Amygdala (tissue), 56 donors: ENCODE data around the gene BAD.
"Not testable (repeated sequence)": the region's sequence is repeated elsewhere in the genome, so short reads cannot be mapped to it uniquely, and the experiment has no call there.

ENCODE experiments used
- DNase-seq, 56 donors: peaks; one replicate each; lab custom pipeline; 2025; lab: John Stamatoyannopoulos, UW

BAD gene

DNA sequence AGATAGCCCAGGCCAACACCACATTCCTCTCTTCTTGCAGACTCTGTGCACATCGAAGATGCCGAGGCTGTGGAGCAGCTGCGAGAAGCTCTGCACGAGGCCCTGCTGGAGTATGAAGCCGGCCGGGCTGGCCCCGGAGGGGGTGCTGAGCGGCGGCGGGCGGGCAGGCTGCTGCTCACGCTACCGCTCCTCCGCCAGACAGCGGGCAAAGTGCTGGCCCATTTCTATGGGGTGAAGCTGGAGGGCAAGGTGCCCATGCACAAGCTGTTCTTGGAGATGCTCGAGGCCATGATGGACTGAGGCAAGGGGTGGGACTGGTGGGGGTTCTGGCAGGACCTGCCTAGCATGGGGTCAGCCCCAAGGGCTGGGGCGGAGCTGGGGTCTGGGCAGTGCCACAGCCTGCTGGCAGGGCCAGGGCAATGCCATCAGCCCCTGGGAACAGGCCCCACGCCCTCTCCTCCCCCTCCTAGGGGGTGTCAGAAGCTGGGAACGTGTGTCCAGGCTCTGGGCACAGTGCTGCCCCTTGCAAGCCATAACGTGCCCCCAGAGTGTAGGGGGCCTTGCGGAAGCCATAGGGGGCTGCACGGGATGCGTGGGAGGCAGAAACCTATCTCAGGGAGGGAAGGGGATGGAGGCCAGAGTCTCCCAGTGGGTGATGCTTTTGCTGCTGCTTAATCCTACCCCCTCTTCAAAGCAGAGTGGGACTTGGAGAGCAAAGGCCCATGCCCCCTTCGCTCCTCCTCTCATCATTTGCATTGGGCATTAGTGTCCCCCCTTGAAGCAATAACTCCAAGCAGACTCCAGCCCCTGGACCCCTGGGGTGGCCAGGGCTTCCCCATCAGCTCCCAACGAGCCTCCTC is 31.4 kb upstream of the BAD start:
- not testable (repeated sequence) for DNase-seq

DNA sequence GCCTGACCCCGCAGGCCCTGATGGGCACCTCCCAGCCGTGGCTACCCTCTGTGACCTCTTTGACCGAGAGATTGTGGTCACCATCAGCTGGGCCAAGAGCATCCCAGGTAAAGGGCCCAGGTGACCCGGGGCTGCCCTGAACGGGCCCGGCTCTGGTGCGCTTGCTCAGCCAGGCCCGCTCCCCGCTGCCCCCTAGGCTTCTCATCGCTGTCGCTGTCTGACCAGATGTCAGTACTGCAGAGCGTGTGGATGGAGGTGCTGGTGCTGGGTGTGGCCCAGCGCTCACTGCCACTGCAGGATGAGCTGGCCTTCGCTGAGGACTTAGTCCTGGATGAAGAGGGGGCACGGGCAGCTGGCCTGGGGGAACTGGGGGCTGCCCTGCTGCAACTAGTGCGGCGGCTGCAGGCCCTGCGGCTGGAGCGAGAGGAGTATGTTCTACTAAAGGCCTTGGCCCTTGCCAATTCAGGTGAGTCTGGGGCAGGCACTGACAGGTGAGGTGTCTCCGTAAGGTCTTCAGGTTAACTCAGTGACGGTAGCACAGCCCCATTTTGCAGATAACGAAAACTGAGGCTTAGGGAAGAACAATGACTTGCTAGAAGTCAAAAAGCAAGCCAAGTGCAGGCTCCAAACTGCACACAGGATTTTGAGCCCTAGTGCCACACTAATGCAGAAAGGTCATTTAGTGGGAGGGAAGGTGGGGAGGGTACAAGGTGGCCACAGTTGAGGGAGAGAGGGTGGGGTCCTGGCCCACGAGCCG is 30.5 kb upstream of the BAD start:
- DNase-seq, result no peak

- no peak for DNase-seq
These were observed 29.8 kb upstream of the BAD start for GRCh38 chr11:64314146-64314804.

DNA sequence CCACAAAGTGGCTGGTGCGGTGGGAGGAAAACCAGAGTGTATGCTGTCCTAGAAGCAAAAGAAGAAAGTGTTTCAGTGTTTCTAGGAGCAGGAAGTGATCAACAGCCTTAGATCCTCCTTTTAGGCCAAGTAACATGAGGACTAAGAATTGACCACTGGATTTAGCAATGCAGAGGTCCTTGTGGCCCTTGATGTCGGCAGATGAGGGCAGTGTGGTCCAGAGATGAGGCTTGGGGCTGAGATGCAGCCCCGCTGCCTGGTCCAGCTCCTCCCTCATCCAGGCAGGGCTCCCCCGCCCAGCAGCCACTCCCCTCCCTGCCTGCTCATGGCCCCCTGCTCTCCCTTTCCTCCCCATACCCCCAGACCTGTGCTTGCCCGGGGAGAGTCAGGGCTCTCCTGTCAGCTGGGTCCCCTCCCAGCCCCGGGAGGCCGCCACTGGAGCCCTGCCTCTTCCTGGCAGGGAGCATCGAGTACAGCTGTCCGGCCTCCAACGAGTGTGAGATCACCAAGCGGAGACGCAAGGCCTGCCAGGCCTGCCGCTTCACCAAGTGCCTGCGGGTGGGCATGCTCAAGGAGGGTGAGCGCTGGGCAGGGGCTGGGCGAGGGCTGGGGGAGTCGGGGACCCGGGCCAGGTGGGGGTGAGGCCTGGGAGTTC is 29.2 kb upstream of the BAD start:
- peak in 18 of 56 donors; percentile 14 to 69 (median 38) for DNase-seq

GRCh38 chr11:64312947-64313346 is 28.5 kb upstream of the BAD start:
- no peak for DNase-seq

GRCh38 chr11:64307795-64308194 is 23.3 kb upstream of the BAD start:
- DNase-seq, result not testable (repeated sequence)

DNA sequence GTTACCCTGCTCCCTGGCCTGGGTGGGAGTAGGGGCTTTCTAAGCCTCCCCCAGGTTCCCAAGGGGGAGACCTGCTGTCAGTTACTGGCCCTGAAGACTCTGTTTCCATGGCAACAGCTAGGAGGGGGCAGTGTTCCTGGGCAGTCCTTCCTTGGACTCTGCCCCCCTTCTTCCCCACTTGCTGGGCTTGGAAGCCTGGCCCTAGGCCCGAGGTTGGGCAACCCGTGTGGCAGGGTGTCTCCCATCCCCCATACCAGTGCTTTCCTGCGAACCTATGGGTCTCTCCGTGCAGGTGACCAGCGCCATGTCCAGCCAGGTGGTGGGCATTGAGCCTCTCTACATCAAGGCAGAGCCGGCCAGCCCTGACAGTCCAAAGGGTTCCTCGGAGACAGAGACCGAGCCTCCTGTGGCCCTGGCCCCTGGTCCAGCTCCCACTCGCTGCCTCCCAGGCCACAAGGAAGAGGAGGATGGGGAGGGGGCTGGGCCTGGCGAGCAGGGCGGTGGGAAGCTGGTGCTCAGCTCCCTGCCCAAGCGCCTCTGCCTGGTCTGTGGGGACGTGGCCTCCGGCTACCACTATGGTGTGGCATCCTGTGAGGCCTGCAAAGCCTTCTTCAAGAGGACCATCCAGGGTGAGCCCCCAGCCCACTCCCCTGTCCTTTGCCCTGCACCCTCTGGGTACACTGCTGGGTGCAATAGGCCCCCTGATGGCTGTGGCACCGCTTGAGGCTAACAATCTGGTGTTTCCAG is 22.6 kb upstream of the BAD start:
- DNase-seq, result peak in 8 of 56 donors; percentile 12 to 38 (median 34)

GRCh38 chr11:64306563-64306875 is 22.1 kb upstream of the BAD start:
- no peak for DNase-seq

- peak in 43 of 56 donors; percentile 17 to 82 (median 59) for DNase-seq
These were observed 21.5 kb upstream of the BAD start for GRCh38 chr11:64305691-64306562.

DNA sequence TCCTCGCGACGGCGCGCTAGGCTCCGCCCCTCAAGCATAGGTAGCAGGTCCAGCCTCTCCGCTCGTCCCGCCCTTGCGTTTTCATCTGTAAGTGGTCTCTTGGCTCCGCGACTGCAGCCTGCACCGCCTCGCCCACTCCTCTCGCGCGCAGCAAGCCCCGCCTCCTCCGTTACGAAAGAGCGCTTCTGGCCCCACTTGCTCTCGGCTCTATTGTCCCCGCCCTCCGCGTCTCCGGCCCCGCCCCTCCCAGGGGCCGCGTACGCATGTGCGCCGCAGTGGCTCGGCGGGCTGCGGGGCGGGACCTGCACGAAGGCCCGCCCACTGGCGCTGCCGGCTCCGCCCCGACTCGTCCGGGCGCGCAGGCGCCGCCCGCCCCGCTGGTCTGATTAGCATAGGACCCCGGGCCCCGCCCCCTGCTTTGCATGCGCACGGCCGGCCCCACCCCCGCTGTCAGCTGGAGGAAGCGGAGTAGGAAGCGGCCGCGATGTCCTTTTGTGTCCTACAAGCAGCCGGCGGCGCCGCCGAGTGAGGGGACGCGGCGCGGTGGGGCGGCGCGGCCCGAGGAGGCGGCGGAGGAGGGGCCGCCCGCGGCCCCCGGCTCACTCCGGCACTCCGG is 20.7 kb upstream of the BAD start, which contains the start of gene ESRRA:
Gene ESRRA (plus strand): TSS at position 450 of the 616 bp plus-strand sequence. CDS start 1,656 bp downstream, outside the sequence.
- peak; percentile 82 to 100 (median 99) for DNase-seq

GRCh38 chr11:64304316-64305072 is 20.0 kb upstream of the BAD start:
- peak in 55 of 56 donors; percentile 38 to 96 (median 74) for DNase-seq

- DNase-seq, result no peak
These were observed 19.5 kb upstream of the BAD start for GRCh38 chr11:64304032-64304315.

DNA sequence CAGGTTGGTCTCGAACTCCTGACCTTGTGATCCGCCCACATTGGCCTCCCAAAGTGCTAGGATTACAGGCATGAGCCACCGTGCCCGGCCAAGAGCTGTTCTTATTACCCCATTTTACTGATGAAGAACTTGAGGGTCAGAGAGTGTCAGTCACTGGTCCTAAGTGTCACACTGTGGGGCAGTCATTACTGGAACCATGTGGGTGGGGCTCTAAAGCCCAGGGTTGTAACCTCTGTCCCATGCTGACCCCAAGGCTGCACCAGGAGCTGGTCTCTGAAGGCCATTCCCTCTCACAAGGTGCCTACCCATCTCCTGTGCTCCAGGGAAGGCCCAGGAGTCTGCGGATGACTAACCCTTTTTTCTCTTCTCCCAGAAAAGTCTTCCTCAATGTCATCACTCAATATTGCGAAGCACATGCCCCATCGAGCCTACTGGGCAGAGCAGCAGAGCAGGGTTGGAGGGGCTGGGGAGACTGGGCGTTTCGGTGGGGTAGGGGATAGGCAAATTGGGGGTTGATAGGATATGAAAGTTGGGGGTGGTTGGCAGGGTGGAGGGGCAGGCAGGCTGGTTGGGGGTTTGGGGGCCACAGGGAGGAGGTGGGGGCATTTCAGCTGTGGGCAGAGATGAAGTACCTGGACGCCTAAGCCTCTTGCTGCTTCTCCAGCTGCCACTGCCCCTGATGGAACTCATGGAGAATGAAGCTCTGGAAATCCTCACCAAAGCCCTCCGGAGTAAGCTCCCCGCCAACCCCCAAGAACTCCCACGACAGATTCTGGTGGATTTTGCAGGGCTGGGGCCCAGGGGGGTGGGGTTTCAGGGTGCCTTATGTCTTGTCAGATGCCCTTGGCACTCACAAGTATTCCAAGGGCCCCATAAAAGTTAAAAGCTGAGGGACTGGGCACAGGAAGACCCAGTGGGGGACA is 18.9 kb upstream of the BAD start:
- no peak for DNase-seq

GRCh38 chr11:64299847-64300648 is 15.6 kb upstream of the BAD start, which contains the start of gene CATSPERZ:
CATSPERZ (plus strand) TSS chr11:64300358; CDS start chr11:64300411, 53 bp downstream.
- peak in 1 of 56 donors; percentile 18 for DNase-seq

- peak in 49 of 56 donors; percentile 26 to 84 (median 57) for DNase-seq
These were observed 14.7 kb upstream of the BAD start for GRCh38 chr11:64298966-64299846.
